GM12891 (cell line): ENCODE results near the gene KLHL28.

Source experiments
- POLR2A ChIP-seq: IDR thresholded peaks from 2 replicates; pipeline ENCODE4 v1.6.1; 2011; ENCODE audit warnings: low read depth, low read length, control low read depth
- POLR2AphosphoS5 ChIP-seq: IDR thresholded peaks from 2 replicates; pipeline ENCODE4 v1.6.1; 2011; ENCODE audit warnings: low read depth, low read length, control low read depth

DNA sequence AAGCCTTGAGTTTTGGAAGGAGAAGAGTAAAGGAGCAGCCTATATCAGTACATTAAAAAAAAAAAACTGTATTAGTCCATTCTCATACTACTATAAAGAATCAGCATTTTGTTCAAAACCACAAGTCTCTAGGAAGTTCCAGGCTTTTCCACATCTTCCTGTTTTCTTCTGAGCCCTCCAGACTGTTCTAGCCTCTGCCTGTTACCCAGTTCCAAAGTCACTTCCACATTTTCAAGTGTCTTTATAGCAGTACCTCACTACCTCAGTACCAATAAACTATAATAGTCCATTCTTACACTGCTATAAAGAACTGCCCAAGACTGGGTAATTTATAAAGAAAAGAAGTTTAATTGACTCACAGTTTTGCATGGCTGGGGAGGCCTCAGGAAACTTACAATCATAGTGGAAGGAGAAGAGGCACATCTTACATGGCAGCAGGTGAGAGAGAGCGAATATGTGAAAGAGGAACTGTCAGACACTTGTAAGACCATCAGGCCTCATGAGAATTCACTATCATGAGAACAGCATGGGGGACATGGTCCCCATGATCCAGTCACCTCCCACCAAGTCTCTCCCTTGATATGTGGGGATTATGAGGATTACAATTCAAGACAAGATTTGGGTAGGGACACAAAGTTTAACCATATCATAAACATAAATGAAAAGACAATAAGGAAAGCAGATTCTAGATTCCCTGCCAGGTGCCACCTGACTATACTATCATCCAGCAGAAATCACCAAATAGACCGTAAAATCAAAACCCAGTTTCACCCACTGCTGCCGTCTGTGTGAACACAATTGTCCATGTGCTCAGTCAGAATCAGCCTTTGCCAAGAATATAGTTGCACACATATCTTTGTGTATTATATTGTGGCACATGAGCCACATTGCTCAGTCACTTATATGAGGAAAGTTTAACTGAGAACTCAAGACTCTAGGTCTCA lies 28.0 kb upstream of the KLHL28 start:
- no peak for TF ChIP-seq POLR2A
- TF ChIP-seq POLR2AphosphoS5 = no peak
